Measurements from ENCODE around the gene CEP170.

- no peak for TF ChIP-seq CTCF (IDR thresholded peaks at IDR 0.05)
- no peak for TF ChIP-seq ZFX (IDR thresholded peaks at IDR 0.05; ENCODE audit: borderline replicate concordance)
These were observed 20.2 kb upstream of the CEP170 start for GRCh38 chr1:243275316-243275715.
